Midbrain (tissue), 1 donor: ENCODE data around the gene MAPK8IP1.
"Not testable (repeated sequence)": the region's sequence is repeated elsewhere in the genome, so short reads cannot be mapped to it uniquely, and the experiment has no call there.

Experiments used
- DNase-seq: peaks from one replicate; lab custom pipeline; 2025; lab: John Stamatoyannopoulos, UW

Gene MAPK8IP1

GRCh38 chr11:45885274-45885920, at the start of gene MAPK8IP1:
MAPK8IP1 (plus strand) TSS chr11:45885651; CDS start chr11:45885821, 170 bp downstream.
- DNase-seq: peak; percentile 39

- no peak for DNase-seq
Observed at GRCh38 chr11:45839204-45839603, 46.2 kb upstream of the MAPK8IP1 start.

DNA sequence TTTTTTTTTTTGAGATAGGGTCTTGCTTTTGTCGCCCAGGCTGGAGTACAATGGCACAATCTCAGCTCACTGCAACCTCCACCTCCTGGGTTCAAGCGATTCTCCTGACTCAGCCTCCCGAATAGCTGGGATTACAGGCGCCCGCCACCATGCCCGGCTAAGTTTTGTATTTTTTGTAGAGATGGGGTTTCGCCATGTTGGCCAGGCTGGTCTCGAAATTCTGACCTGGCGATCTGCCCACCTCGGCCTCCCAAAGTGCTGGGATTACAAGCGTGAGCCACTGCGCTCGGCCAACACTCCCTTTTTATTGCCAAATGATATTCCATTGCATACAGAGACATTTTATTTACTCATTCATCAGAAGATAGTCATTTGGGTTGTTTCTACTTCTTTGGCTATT, 45.2 kb upstream of the MAPK8IP1 start:
- DNase-seq: not testable (repeated sequence)

- peak; percentile 87 for DNase-seq
Observed at GRCh38 chr11:45843158-45843924, 42.1 kb upstream of the MAPK8IP1 start.

GRCh38 chr11:45844822-45845578, 40.5 kb upstream of the MAPK8IP1 start:
- no peak for DNase-seq

- no peak for DNase-seq
Observed at GRCh38 chr11:45846174-45846675, 39.2 kb upstream of the MAPK8IP1 start.

GRCh38 chr11:45846974-45847910, 38.2 kb upstream of the MAPK8IP1 start, which contains the start of gene CRY2:
CRY2 (plus strand) TSS chr11:45847475; CDS start chr11:45847491, 16 bp downstream.
- peak; percentile 98 for DNase-seq

DNA sequence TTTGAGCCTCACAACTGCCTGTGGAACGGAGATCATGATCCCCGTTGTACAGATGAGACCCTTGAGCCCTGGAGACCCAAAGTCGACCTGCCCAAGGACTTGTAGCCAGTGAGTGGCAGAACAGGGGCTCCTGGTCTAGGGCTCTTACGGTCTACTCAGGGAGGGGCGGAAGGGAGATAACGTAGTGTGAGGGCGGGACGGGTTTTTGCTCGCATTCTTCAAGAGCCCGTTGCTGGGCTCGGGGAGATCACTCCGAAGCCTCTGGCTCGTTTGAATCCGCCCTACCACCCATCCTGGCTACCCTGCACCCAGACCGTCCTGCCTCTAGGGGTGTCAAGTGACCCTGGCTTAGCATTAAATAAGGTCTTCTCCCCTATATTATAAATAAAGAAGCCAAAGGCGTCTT, 37.5 kb upstream of the MAPK8IP1 start:
- DNase-seq: peak; percentile 33

DNA sequence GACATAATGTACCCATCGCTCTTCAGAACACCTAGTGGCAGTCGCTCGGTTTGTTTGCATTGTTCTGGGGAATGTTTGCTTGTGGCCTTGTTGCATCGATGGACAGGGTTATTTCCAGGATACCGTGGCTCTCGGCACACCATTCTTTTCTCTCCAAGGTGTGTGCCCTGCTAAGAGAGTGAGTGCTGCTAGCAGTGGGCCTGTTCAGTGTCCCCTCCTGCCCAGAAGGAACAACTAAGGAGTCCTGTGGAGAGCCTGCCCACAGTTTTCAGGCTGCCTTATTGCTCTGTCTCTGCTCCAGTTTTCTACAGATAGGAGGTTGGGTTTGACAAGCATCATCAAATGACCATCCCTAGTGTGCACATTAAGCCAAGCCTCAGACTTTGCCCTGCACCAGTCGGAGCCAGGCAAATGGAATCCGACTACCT, 36.8 kb upstream of the MAPK8IP1 start:
- no peak for DNase-seq

DNA sequence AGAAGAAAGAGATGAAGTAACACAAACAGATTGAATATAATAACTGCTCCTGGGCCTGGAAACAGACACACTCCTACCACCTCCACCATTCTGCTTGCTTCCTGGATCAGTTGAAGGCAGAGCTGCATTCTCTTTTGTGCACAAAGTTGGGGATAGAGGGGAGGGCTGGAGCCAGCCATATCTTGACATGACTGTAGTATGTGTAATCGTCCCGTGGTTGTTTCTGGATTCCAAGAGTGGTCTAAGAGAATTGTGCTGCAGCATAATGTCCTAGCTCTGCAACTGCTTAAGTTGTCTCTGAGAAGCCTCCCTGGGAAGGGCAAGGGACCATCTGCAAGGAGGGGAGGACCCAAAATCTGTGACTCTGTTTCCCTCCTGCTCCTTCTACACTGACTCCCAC, 35.0 kb upstream of the MAPK8IP1 start:
- no peak for DNase-seq

DNA sequence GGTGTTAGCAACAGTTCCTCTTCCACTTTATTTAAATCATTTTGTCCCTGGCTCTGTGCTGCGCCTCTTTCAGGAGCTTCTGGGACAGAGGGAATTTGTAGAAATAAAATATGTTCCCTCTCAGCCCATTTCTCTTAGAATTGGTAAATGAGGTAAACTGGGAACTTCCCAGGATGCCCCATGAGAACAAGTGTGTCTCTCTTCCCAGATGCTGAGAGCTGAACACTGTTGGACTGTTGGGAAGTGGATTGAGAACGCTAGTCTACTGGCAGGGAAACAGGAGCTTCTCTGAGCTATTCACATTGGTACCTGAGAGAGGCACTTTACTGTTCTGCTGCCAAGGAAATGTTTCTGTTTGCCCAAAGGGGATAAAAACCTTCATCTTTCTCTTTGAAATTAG, 34.2 kb upstream of the MAPK8IP1 start:
- peak; percentile 21 for DNase-seq

DNA sequence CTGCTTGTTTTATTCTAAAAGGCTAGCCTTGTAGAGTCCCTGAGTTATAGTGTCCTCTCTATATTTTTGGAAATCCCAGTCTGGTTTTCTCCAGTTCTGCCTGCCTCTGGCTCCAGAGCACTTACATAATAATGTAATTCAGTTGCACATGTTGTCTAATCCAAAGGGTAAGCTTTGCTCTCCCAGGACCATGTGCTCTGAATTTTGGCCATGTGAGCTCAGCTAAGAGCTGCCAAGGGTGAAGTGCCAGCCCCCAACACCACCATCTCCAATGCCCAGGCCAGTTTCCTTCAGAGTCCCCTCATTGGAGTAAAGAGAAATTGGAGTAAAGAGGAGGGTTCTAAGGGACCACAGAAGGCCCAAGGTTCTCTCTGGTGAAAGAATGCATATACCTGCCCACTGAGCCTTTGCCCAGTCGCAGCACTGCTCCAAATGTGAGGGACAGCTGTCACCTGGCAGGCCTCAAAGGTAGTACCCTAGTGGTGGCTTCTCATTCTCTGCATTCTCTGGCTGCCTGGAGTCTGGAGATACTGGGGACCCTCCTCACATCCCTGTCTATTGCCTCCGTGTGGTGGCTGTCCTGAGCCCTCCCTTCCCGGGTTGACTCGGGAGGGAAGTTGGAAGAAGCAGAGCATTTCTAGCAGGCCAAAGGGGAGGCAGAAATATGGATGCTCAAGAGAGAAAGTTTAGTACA, 33.3 kb upstream of the MAPK8IP1 start:
- peak; percentile 77 for DNase-seq

DNA sequence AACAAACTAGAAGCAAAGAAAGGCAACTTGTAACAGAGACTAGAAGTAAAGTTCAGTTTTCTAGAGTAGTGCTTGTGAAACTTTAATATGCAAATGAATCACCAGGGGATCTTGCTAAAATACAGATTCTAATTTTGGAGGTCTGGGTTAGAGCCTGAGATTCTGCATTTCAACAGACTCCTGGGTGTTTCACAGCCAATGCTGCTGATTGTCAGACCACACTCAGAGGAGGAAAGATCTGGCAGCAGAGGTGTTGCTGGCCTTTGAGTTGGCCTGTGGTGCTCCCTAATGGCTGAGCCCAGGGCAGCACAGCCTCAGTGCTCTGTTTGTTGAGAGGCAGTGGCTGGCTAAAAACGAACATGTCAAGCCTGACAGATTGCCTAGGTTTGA, 32.7 kb upstream of the MAPK8IP1 start:
- DNase-seq: no peak

GRCh38 chr11:45853332-45854219, 31.9 kb upstream of the MAPK8IP1 start:
- peak; percentile 31 for DNase-seq

GRCh38 chr11:45855308-45855707, 30.1 kb upstream of the MAPK8IP1 start:
- DNase-seq: no peak

- no peak for DNase-seq
Observed at GRCh38 chr11:45856044-45856468, 29.4 kb upstream of the MAPK8IP1 start.

GRCh38 chr11:45857961-45858474, 27.4 kb upstream of the MAPK8IP1 start:
- peak; percentile 59 for DNase-seq

DNA sequence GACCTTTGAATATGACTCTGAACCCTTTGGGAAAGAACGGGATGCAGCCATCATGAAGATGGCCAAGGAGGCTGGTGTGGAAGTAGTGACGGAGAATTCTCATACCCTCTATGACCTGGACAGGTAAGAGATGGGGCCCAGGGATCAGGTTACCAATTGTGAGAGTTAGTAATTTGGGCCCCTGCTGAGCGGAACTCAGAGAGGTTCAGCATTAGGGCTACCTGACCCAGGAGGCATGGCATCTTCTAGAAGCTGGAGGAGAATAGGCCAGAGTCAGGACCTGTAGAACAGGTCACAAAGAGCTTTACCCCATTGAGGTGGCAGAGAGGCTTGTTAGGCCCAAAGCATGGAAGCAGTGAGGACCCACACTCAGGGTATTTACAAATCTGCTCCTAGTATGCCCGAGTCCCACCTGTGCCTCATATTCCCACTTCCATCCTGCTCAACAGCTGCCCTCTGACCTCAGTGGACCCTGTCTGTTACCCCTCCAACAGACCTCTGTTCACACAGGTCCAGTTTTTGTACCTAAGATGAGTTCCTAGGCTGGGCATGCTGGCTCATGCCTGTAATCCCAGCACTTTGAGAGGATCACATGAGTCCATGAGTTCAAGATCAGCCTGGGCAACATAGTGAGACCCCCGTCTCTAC, 26.6 kb upstream of the MAPK8IP1 start:
- no peak for DNase-seq

- peak; percentile 86 for DNase-seq
Observed at GRCh38 chr11:45859661-45860140, 25.8 kb upstream of the MAPK8IP1 start.
